ENCODE data around the gene RNF135.
"Not testable (repeated sequence)": the region's sequence is repeated elsewhere in the genome, so short reads cannot be mapped to it uniquely, and the experiment has no call there.

The RNF135 gene

DNA sequence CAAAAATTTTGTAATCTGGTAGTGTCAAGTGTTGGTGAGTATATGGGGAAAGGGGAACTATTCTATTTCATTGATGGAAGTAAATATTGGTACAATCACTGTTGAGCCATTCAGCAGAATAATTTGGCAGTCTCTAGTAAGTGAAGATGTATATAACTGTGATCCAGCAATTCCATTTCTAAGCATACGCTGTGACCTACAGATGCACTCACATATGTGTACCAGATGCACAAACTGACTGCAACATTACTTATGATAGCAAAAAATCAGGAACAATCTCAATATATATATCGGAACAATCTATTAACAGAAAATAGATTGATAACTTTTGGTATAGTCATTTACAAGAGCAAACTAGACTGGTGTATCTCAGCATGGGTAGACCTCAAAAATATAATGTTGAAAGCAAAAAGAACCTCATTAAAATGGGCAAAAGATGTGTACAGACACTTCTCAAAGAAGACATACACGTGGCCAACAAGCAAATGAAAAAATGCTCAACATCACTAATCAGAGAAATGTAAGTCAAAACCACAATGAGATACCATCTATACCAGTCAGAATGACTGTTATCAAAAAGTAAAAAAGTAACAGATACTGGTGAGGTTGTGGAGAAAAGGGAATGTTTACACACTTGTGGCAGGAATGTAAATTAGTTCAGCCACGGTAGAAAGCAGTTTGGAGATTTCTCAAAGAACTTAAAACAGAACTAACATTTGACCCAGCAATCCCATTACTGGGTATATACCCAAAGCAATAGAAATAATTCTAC lies 28.3 kb upstream of the RNF135 start:
- no peaks in the 10 kb centered on the region for H3K27me3 Mint-ChIP-seq (ENCODE audit: low read depth)
- H3K27ac Mint-ChIP-seq: no peak overlapping the region
- H3K36me3 Mint-ChIP-seq (ENCODE audit: low read depth): peaks cover 1% of the 10 kb centered on the region
- H3K4me1 Mint-ChIP-seq (ENCODE audit: low read depth): peaks cover 12% of the 10 kb centered on the region
- H3K9me3 Mint-ChIP-seq: no peaks in the 10 kb centered on the region
- no peak overlapping the region for H3K4me3 Mint-ChIP-seq

DNA sequence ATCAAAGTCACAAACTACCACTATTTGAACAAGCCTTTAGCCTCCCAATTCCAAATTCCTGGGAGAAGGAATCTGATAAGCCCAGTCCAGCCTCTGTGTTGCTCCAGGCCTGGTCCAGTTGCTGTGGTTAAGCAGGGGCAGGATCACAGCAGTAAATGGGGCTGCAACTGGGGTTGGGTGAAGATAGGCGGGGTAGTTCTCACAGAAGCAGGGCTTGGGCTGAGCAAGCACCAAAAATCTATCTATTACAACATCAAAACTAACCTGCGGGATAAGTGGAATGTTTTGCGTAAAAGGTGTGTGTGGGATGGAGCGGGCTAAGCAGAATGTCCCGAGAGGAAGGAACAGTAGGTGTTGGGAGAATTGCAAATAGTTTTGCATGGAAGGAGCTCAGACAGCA lies 23.0 kb upstream of the RNF135 start:
- H3K27me3 Mint-ChIP-seq (ENCODE audit: low read depth): no peaks in the 10 kb centered on the region
- H3K36me3 Mint-ChIP-seq (ENCODE audit: low read depth): no peaks in the 10 kb centered on the region
- H3K27ac Mint-ChIP-seq: no peak overlapping the region

DNA sequence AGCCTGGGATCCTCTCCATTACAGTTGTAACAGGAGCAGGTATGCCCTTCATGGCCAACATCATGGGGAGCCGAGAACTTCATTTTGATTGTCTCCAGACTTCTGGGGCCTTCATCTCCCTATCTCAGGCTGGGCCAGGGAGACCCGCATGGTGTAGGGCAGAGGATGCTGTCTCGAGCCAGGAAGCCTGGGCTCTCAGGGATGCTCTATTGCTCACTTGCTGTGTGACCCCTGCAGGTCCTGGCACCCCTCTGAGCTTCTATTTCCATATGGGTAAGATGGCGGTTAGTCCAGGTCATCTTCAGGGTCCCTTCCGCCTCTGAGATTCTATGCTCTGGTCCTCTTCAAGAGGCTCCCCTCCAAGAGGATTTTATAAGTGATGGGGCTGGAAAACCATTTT lies 20.6 kb upstream of the RNF135 start:
- no peaks in the 10 kb centered on the region for H3K36me3 Mint-ChIP-seq (ENCODE audit: low read depth)
- no peak overlapping the region for H3K27ac Mint-ChIP-seq
- no peaks in the 10 kb centered on the region for H3K9me3 Mint-ChIP-seq
- no peaks in the 10 kb centered on the region for H3K4me1 Mint-ChIP-seq (ENCODE audit: low read depth)
- H3K27me3 Mint-ChIP-seq (ENCODE audit: low read depth): peaks cover 3% of the 10 kb centered on the region
- H3K4me3 Mint-ChIP-seq: no peak overlapping the region

More for the DNA sequence above, 23.0 kb upstream of the RNF135 start:
- H3K9me3 Mint-ChIP-seq: no peaks in the 10 kb centered on the region
- no peaks in the 10 kb centered on the region for H3K4me1 Mint-ChIP-seq (ENCODE audit: low read depth)
- H3K4me3 Mint-ChIP-seq: no peak overlapping the region

DNA sequence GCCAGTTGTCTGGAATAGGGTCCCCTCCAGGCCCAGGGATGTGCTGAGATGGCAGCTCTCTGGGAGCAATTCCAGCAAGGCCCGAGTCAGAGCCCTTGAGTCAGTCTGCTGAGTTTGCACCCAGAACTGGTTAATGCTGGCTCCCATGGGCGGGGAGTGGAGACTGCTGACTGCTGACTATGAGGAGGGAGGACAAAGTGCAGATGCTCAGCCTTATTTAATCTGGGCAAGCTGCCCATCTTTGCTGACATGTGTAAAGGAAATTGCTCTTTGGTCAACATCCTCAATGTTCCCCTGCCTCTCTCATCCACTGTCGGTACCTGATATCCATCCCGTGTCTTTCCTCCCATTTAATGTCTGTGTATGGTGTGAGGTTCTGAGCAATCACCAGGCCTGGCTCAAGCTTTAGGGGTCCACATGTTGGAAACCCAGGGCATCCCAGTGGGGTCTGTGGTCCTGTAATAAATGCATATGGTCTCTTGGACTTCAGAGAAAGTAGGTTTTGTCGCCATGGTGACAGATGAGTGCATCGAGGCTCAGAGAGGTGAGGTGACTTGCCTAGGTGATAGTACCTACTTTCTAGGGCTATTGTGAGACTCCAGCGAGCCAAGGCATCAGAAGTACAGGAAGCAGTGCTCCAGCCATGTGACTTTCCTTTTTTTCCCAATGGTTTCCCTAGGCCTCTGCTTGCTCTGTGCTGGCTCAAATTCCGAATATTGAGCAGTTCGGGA lies 20.0 kb upstream of the RNF135 start:
- H3K27me3 Mint-ChIP-seq (ENCODE audit: low read depth): peaks cover 3% of the 10 kb centered on the region
- no peak overlapping the region for H3K27ac Mint-ChIP-seq
- H3K4me3 Mint-ChIP-seq: no peak overlapping the region
- no peaks in the 10 kb centered on the region for H3K4me1 Mint-ChIP-seq (ENCODE audit: low read depth)
- no peaks in the 10 kb centered on the region for H3K36me3 Mint-ChIP-seq (ENCODE audit: low read depth)
- no peaks in the 10 kb centered on the region for H3K9me3 Mint-ChIP-seq

DNA sequence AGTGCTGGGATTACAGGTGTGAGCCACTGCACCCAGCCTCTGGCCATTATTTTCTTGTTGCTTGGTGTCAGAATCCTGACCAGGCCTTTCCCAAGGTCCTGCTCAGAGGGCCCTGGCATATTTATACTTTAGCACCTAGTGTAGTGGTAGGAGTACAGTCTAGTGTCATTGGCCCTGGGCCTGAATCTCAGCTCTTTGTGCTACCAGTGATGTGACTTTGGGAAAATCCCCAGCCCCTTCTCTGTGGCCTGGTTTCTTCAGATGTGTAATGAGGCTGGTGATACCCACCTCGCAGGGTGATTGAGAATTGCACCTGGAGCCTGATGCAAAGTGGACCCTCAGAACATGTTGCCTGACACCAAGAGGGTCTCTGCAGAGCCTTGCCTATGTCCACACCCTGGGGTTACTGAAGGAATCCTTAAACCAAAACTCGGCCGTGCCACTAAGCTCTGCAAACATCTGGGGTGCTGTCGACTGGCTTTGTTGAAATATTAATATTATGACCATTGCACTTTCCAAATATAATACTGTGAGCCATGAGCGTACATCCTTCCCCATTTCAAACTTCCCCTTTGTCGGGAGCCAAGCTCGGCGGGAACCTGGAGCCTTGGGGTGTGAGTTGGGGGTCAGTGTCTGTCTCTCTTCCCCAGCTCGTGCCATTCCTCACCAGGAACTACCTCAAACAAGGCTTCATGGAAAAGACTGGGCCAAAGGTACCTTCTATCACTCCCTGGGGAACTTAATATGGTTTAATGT lies 18.0 kb upstream of the RNF135 start:
- Mint-ChIP-seq H3K36me3 (ENCODE audit: low read depth) (no peaks in the 10 kb centered on the region), H3K4me3 (no peak overlapping the region), H3K9me3 (no peaks in the 10 kb centered on the region), H3K27me3 (ENCODE audit: low read depth) (peaks cover 8% of the 10 kb centered on the region), H3K27ac (no peak overlapping the region), H3K4me1 (ENCODE audit: low read depth) (no peaks in the 10 kb centered on the region)

DNA sequence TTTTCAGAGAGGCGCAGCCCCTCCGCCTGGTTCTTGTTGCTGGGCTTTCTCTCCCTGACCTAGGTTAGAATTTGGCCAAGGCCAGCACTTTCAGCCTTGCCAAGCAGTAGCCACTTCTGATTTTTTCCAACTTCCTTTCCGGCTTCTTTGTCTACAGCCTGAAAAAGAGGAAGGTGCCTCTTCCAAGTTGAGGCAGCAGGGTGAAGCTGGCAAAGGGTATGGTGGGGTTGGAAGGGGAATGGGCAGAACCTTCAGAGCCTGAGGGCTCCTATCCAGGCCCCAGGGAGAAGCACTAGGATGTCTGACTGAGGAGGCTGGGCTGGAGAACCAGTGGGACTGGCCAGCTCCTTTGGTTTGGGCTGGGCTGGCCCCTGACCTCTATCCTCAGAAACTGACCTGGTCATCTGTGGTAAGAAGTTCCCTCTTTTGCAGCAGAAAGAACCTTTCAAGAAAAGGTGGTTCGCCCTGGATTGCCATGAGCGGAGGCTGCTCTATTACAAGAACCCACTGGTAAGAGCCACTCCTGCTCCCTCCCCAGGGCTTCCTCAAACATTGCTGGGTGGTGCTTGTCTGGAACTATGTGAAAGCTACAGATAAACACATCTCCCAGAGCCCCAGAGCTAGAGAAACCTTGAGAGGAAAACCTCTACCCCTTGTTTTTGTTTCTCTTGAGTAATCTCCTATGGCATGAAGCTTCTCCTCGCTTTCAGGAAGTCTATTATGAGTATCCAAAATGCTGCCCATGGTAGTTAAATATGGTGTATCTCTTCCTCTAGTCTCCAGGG lies 16.6 kb upstream of the RNF135 start:
- H3K4me1 Mint-ChIP-seq (ENCODE audit: low read depth): no peaks in the 10 kb centered on the region
- H3K36me3 Mint-ChIP-seq (ENCODE audit: low read depth): no peaks in the 10 kb centered on the region
- H3K4me3 Mint-ChIP-seq: no peak overlapping the region
- peaks cover 21% of the 10 kb centered on the region for H3K27me3 Mint-ChIP-seq (ENCODE audit: low read depth)
- no peak overlapping the region for H3K27ac Mint-ChIP-seq
- H3K9me3 Mint-ChIP-seq: no peaks in the 10 kb centered on the region

DNA sequence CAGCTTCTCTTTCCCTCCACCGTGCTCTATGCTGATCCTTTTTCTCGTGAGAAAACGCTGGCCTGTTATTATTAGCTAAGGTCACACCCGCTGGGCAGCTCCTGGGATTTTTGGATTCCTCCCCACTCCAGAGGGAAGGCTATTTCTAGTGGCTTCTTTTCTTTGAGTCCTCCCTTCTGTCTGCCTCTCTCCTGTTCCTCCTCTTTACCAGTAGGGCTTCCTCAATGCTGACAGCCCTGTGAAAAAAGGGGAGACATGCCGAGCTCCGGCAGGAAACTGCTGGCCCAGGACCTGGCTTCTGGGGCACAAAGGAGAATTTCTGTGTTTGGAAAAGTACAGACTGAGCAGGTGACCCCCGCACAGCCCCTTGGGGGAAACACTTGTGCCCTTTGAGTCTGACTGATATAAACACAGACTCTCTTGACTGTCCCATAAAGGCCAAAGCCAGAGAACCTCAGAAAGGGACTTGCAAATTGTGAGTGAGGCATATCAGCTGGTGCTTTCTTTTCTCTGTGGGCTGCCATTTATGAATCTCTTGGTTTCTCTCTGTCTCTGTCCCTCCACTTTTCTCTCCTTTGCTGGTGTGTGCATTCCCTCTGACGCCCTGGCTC lies 14.0 kb upstream of the RNF135 start:
- H3K4me1 Mint-ChIP-seq (ENCODE audit: low read depth): peaks cover 6% of the 10 kb centered on the region
- no peaks in the 10 kb centered on the region for H3K9me3 Mint-ChIP-seq
- H3K27ac Mint-ChIP-seq: no peak overlapping the region
- H3K4me3 Mint-ChIP-seq: no peak overlapping the region
- no peaks in the 10 kb centered on the region for H3K36me3 Mint-ChIP-seq (ENCODE audit: low read depth)
- H3K27me3 Mint-ChIP-seq (ENCODE audit: low read depth): peaks cover 24% of the 10 kb centered on the region

DNA sequence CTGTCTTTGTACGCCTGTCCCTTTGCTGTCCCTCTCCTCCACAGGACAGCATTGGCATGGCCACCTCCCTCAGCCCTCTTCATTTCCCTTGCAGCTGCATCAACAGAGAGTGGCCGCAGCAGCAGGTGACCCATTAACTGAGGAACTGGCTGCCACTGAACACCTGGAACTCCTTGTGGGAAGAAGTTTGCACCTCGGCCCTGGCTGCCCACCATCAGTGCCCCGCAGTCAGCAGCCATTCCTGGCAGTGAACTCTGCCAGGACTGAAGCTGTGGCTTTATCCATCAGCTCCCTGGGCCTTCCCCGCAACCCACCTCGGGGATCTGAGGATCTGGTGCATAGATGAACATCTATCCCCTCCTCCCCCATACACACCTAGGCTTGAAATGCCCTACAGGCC lies 13.1 kb upstream of the RNF135 start:
- Mint-ChIP-seq H3K4me1 (ENCODE audit: low read depth) (peaks cover 8% of the 10 kb centered on the region), H3K36me3 (ENCODE audit: low read depth) (no peaks in the 10 kb centered on the region), H3K9me3 (no peaks in the 10 kb centered on the region), H3K27me3 (ENCODE audit: low read depth) (peaks cover 24% of the 10 kb centered on the region), H3K4me3 (no peak overlapping the region), H3K27ac (no peak overlapping the region)

DNA sequence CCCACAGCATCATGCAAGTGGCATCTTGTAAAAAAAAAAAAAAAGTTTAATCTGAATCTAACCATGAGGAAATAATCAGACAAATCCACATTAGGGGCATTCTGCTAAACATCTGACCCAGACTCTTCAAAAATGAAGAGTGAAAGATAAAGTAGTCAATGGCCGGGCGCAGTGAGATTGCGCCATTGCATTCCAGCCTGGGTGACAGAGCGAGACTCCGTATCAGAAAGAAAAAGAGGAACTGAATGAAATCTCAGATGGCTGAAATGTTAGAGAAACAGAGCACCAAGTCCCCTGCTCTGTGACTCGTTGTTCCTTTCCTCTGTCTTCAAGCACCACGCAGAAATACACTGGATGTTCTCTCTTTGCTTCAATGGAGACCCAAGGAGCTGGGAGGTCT lies 12.7 kb upstream of the RNF135 start:
- no peak overlapping the region for H3K27ac Mint-ChIP-seq

DNA sequence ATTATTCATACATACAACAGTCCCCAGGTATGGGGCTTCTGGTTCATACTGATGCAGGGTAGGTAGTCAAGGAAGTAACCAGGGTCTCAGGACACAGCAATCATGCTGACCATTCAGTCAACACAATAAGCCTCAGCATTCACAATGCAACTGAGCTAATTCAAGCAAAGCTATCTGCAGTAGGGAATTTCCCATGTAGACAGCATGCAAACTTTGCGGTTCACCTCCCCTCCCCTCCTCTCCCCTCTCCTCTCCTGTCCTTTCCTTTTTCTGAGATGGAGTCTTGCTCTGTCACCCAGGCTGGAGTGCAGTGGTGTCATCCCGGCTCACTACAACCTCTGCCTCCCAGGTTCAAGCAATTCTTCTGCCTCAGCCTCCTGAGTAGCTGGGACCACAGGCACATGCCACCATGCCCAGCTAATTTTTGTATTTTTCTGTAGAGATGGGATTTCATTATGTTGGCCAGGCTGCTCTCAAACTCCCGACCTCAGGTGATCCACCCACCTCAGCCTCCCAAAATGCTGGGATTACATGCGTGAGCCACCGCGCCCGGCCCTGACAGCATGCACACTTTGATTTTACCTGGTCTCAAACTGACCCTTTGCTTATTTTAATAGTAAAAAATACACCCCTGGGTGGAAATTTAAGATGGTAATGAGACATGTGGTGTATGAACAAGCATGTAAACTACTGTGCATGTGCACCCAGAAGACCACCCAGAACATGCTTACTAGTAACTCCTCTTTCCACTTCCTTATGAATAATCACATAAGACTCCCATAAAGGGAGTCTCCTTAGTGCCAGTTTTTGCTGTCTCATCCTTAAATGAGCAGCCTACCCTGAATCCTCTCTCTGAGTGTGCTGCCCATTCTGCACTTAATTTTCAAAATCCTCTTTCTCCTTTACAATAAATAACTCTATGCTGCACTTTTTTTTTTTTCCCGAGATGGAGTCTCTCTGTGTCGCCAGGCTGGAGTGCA lies 9.3 kb upstream of the RNF135 start:
- H3K27ac Mint-ChIP-seq: no peak overlapping the region
- no peaks in the 10 kb centered on the region for H3K9me3 Mint-ChIP-seq
- H3K4me3 Mint-ChIP-seq: no peak overlapping the region
- peaks cover 8% of the 10 kb centered on the region for H3K4me1 Mint-ChIP-seq (ENCODE audit: low read depth)
- no peaks in the 10 kb centered on the region for H3K36me3 Mint-ChIP-seq (ENCODE audit: low read depth)
- peaks cover 25% of the 10 kb centered on the region for H3K27me3 Mint-ChIP-seq (ENCODE audit: low read depth)

More for the DNA sequence above, 12.7 kb upstream of the RNF135 start:
- peaks cover 8% of the 10 kb centered on the region for H3K4me1 Mint-ChIP-seq (ENCODE audit: low read depth)
- no peaks in the 10 kb centered on the region for H3K9me3 Mint-ChIP-seq
- no peaks in the 10 kb centered on the region for H3K36me3 Mint-ChIP-seq (ENCODE audit: low read depth)
- no peak overlapping the region for H3K4me3 Mint-ChIP-seq
- H3K27me3 Mint-ChIP-seq (ENCODE audit: low read depth): peaks cover 24% of the 10 kb centered on the region

DNA sequence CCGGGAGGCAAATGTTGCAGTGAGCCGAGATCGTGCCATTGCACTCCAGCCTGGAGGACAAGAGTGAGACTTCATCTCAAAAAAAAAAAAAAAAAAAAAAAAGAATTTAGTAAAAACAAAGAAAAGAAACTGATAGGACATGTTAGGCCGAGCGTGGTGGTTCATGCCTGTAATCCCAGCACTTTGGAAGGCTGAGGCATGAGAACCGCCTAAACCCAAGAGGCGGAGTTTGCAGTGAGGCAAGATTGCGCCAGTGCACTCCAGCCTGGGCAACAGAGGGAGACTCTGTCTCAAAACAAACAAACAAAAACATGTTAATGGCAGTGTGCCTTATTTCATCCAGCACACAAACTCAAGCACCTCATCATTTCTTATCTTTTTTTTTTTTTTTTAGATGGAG lies 6.5 kb upstream of the RNF135 start:
- H3K4me3 Mint-ChIP-seq; H3K27me3 Mint-ChIP-seq (ENCODE audit: low read depth): not testable (repeated sequence)
- peaks cover 12% of the 10 kb centered on the region for H3K4me1 Mint-ChIP-seq (ENCODE audit: low read depth)

DNA sequence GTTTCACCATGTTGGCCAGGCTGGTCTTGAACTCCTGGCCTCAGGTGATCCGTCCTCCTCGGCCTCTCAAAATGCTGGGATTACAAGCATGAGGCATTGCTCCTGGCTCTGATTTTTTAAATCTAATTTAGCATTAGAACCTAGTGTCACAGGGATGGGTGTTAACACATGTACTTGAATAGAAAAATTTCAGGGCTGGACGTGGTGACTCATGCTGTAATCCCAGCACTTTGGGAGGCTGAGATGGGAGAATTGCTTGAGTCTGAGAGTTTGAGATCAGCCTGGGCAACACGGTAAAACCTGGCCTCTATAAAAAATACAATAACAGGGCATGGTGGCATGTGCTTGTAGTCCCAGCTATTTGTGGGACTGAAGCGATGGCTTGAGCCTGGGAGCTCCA lies 6.0 kb upstream of the RNF135 start:
- Mint-ChIP-seq H3K27me3 (ENCODE audit: low read depth) (peaks cover 4% of the 10 kb centered on the region), H3K27ac (no peak overlapping the region), H3K4me1 (ENCODE audit: low read depth) (peaks cover 14% of the 10 kb centered on the region), H3K4me3 (no peak overlapping the region), H3K36me3 (ENCODE audit: low read depth) (no peaks in the 10 kb centered on the region), H3K9me3 (no peaks in the 10 kb centered on the region)

More for the DNA sequence above, 6.5 kb upstream of the RNF135 start:
- not testable (repeated sequence) for H3K36me3 Mint-ChIP-seq (ENCODE audit: low read depth); H3K9me3 Mint-ChIP-seq; H3K27ac Mint-ChIP-seq

DNA sequence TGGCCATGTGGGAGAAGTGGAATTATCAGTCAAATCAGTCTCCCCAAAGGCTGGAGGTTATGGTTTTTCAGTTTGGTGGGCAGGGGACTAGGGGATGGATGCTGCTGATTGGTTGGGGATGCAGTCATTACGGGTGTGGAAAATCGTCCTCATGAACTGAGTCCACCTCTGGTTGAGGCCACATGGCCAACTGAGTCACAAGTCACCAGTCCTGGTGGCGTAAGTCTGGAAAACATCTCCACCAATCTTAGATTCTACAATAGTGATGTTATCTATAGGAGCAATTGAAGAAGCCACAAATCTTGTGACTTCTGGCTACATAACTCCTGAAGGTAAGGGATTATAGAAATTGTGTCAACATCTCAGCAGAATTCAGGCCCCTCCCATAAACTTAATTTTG lies 5.2 kb upstream of the RNF135 start:
- Mint-ChIP-seq H3K36me3 (ENCODE audit: low read depth) (no peaks in the 10 kb centered on the region), H3K4me3 (no peak overlapping the region), H3K4me1 (ENCODE audit: low read depth) (peaks cover 21% of the 10 kb centered on the region), H3K27me3 (ENCODE audit: low read depth) (peaks cover 4% of the 10 kb centered on the region), H3K9me3 (no peaks in the 10 kb centered on the region), H3K27ac (no peak overlapping the region)
